ENCODE data around the gene THOC2. TPM values are rescaled to one million over a fixed set of nuclear protein-coding genes. Genes with fewer than 3 reads are reported as not detected.
"Not testable (repeated sequence)": the region's sequence is repeated elsewhere in the genome, so short reads cannot be mapped to it uniquely, and the experiment has no call there.

Gene THOC2
- total RNA-seq, 4 donors from 2014 or later = 18.2 to 51.6 (median 22.3) TPM

DNA sequence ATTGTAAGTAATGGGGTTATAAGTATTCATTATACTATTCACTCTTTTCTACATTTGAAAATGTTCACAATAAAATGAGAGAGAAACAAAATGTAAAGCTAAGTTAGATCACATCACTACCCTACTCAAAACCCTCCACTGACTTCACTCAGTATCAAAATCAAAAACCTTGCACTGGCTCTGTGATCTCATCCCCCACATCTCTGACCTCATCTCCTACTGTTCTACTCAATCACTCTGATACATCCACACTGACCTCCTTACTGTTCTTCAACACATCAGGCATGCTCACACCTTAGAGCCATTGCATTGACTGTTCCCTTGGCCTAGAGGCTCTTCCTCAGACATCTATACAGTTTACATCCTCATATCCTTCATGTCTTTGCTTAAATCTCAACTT lies 50.7 kb downstream of the THOC2 start:
- in situ Hi-C loops (cut with MboI; ENCODE audit: low sequenced_read_pairs in 4 of 4) (loop anchor here in 1 of 4 donors (25.0 kb wide), 1 partner anchor 105 kb away; no protein-coding TSS in a partner anchor), intact Hi-C loops (cut with DNase I; ENCODE audit: low total_unique reads) (no loop called here)
- no peaks in the 10 kb centered on the region for H3K9me3 ChIP-seq
- H3K27me3 ChIP-seq = no peaks in the 10 kb centered on the region
- TF ChIP-seq, protein P1, sequence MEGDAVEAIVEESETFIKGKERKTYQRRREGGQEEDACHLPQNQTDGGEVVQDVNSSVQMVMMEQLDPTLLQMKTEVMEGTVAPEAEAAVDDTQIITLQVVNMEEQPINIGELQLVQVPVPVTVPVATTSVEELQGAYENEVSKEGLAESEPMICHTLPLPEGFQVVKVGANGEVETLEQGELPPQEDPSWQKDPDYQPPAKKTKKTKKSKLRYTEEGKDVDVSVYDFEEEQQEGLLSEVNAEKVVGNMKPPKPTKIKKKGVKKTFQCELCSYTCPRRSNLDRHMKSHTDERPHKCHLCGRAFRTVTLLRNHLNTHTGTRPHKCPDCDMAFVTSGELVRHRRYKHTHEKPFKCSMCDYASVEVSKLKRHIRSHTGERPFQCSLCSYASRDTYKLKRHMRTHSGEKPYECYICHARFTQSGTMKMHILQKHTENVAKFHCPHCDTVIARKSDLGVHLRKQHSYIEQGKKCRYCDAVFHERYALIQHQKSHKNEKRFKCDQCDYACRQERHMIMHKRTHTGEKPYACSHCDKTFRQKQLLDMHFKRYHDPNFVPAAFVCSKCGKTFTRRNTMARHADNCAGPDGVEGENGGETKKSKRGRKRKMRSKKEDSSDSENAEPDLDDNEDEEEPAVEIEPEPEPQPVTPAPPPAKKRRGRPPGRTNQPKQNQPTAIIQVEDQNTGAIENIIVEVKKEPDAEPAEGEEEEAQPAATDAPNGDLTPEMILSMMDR (IDR thresholded peaks at IDR 0.05 in 4 of 5, conservative IDR thresholded peaks at IDR 0.05 in 1 of 5) = no peak
- no peak for TF ChIP-seq POLR2A (IDR thresholded peaks at IDR 0.05)
- H3K4me1 ChIP-seq = no peaks in the 10 kb centered on the region
- H3K27ac ChIP-seq = no peak overlapping the region
- DNase-seq (no peak), ATAC-seq (no peak)
- H3K4me3 ChIP-seq = no peak overlapping the region
- H3K36me3 ChIP-seq = no peaks in the 10 kb centered on the region

DNA sequence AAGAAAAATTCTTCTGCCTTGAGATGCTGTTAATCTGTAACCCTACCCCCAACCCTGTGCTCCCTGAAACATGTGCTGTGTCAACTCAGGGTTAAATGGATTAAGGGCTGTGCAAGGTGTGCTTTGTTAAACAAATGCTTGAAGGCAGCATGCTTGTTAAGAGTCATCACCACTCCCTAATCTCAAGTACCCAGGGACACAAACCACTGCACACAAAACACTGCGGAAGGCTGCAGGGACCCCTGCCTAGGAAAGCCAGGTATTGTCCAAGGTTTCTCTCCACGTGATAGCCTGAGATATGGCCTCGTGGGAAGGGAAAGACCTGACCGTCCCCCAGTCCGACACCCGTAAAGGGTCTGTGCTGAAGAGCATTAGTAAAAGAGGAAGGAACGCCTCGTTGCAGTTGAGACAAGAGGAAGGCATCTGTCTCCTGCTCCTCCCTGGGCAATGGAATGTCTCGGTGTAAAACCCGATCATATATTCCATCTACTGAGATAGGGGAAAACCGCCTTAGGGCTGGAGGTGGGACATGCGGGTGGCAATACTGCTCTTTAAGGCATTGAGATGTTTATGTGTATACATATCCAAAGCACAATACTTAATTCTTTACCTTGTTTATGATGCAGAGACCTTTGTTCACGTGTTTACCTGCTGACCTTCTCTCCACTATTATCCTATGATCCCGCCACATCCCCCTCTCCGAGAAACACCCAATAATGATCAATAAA lies 53.0 kb downstream of the THOC2 start:
- H3K4me3 ChIP-seq; DNase-seq; H3K27ac ChIP-seq; H3K36me3 ChIP-seq; ATAC-seq; H3K27me3 ChIP-seq; intact Hi-C loops (cut with DNase I; ENCODE audit: low total_unique reads); H3K9me3 ChIP-seq; H3K4me1 ChIP-seq: not testable (repeated sequence)
- in situ Hi-C loops (cut with MboI; ENCODE audit: low sequenced_read_pairs in 4 of 4) = loop anchor here in 1 of 4 donors (25.0 kb wide), 1 partner anchor 107 kb away; no protein-coding TSS in a partner anchor

DNA sequence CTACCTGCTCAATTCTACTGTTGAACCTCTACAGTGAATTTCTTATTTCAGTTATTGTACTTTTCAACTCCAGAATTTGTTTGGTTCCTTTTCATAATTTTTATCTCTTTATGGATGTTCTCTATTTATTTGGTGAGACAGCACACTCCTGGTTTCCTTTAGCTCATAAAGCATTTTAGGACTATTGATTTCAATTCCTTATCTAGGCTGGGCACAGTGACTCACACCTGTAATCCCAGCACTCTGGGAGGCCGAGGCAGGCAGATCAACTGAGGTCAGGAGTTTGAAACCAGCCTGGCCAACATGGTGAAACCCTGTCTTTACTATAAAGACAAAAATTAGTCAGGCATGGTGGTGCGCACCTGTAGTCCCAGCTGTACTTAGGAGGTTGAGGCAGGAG lies 57.7 kb downstream of the THOC2 start:
- Histone ChIP-seq H3K27me3 (no peaks in the 10 kb centered on the region), H3K9me3 (no peaks in the 10 kb centered on the region), H3K4me3 (no peak overlapping the region), H3K27ac (no peak overlapping the region), H3K36me3 (no peaks in the 10 kb centered on the region), H3K4me1 (no peaks in the 10 kb centered on the region)
- DNase-seq (no peak), ATAC-seq (no peak)
- intact Hi-C loops (cut with DNase I; ENCODE audit: low total_unique reads) (no loop called here), in situ Hi-C loops (cut with MboI; ENCODE audit: low sequenced_read_pairs in 4 of 4) (loop anchor here in 1 of 4 donors (25.0 kb wide), 1 partner anchor 112 kb away; no protein-coding TSS in a partner anchor)
- TF ChIP-seq, protein P1 (IDR thresholded peaks at IDR 0.05 in 4 of 5, conservative IDR thresholded peaks at IDR 0.05 in 1 of 5) = no peak
- TF ChIP-seq POLR2A (IDR thresholded peaks at IDR 0.05) = no peak

DNA sequence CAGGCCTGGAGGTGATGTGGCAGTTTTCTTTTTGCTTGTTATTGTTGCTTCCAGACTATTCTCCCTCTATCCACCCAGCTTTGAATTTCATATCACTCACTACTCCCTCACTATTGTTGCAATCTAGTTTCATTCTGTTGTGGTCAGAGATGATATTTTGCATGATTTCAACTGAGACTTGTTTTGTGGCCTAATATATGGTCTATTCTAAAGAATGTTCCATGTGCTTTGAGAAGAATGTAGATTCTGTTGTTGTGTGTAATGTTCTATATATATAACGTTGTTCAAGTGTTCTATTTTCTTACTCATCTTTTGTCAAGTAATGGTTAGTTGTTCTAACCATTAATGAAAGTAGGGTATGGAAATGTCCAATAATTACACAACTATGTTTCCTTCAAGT lies 59.0 kb downstream of the THOC2 start:
- in situ Hi-C loops (cut with MboI; ENCODE audit: low sequenced_read_pairs in 4 of 4) = no loop called here
- no peaks in the 10 kb centered on the region for H3K36me3 ChIP-seq

DNA sequence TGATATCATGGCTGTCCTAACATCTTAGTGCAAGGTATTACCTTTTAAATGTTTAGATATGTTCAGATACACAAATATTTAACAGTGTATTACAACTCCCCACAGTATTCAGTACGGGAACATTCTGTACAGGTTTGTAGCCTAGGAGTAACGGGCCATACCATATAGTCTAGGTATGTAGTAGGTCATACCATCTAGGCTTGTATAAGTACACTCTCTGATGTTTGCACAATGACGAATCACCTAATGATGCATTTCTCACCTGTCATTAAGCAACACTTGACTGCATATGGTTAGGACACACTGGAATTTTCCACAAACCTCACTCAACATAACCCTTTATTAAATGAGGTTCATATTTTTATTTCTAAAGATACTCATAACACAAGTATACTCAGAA lies 67.7 kb downstream of the THOC2 start:
- no peak for TF ChIP-seq POLR2A (IDR thresholded peaks at IDR 0.05)
- TF ChIP-seq, protein P1 (IDR thresholded peaks at IDR 0.05 in 4 of 5, conservative IDR thresholded peaks at IDR 0.05 in 1 of 5) = no peak
- ATAC-seq (no peak), DNase-seq (no peak)
- Histone ChIP-seq H3K27me3 (no peaks in the 10 kb centered on the region), H3K9me3 (no peaks in the 10 kb centered on the region), H3K4me1 (no peaks in the 10 kb centered on the region), H3K27ac (no peak overlapping the region), H3K4me3 (no peak overlapping the region), H3K36me3 (peaks cover 4 to 5% of the 10 kb centered on the region in 2 donors)
- in situ Hi-C loops (cut with MboI; ENCODE audit: low sequenced_read_pairs in 4 of 4) = no loop called here
- intact Hi-C loops (cut with DNase I; ENCODE audit: low total_unique reads) = no loop called here

More for the DNA sequence above, 59.0 kb downstream of the THOC2 start:
- intact Hi-C loops (cut with DNase I; ENCODE audit: low total_unique reads) = no loop called here
- Histone ChIP-seq H3K9me3 (no peaks in the 10 kb centered on the region), H3K27ac (no peak overlapping the region), H3K4me1 (no peaks in the 10 kb centered on the region), H3K4me3 (no peak overlapping the region), H3K27me3 (no peaks in the 10 kb centered on the region)
- no peak for ATAC-seq
- no peak for DNase-seq
- TF ChIP-seq, protein P1 (IDR thresholded peaks at IDR 0.05 in 4 of 5, conservative IDR thresholded peaks at IDR 0.05 in 1 of 5) = no peak
- no peak for TF ChIP-seq POLR2A (IDR thresholded peaks at IDR 0.05)

DNA sequence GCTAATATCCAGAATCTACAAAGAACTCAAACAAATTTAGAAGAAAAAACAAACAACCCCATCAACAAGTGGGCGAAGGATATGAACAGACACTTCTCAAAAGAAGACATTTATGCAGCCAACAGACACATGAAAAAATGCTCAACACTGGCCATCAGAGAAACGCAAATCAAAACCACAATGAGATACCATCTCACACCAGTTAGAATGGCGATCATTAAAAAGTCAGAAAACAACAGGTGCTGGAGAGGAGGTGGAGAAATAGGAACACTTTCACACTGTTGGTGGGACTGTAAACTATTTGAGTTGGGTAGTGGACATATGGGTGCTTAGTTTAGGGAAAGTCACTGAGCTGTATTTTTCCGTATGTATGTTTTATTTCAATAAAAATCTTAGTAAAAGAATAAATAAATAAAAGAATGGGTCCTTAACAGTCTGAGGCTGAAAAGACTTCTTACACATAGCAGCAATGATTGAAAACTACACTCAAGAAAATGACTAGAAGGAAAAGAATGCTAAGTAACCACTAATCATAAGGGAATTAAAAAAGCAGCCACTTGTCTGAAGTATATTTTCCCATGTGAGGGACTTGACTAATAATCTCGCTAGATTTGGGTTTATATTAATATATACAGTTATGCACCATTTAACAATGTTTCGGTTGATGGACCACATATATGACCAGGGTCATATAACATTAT lies 68.2 kb downstream of the THOC2 start:
- in situ Hi-C loops (cut with MboI; ENCODE audit: low sequenced_read_pairs in 4 of 4); H3K36me3 ChIP-seq; ATAC-seq: not testable (repeated sequence)

DNA sequence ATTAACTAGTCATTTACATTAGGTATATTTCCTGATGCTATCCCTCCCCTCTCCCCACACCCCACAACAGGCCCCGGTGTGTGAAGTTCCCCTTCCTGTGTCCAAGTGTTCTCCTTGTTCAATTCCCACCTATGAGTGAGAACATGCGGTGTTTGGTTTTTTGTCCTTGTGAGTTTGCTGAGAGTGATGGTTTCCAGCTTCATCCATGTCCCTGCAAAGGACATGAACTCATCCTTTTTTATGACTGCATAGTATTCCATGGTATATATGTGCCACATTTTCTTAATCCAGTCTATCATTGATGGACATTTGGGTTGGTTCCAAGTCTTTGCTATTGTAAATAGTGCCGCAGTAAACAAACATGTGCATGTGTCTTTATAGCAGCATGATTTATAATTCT lies 69.1 kb downstream of the THOC2 start:
- ATAC-seq, H3K27ac ChIP-seq: not testable (repeated sequence)

More for the DNA sequence above, 68.2 kb downstream of the THOC2 start:
- H3K4me3 ChIP-seq; H3K27ac ChIP-seq; DNase-seq; intact Hi-C loops (cut with DNase I; ENCODE audit: low total_unique reads); H3K4me1 ChIP-seq; H3K27me3 ChIP-seq; H3K9me3 ChIP-seq: not testable (repeated sequence)

More for the DNA sequence above, 69.1 kb downstream of the THOC2 start:
- intact Hi-C loops (cut with DNase I; ENCODE audit: low total_unique reads); H3K36me3 ChIP-seq; H3K27me3 ChIP-seq; H3K4me1 ChIP-seq; DNase-seq; in situ Hi-C loops (cut with MboI; ENCODE audit: low sequenced_read_pairs in 4 of 4); H3K9me3 ChIP-seq; H3K4me3 ChIP-seq: not testable (repeated sequence)
